Right kidney (tissue), 1 donor: ENCODE measurements around the gene RNF151.
A peak's percentile ranks its signal among the peaks of the same experiment; 100 is the strongest.
"Not testable (repeated sequence)": the region's sequence is repeated elsewhere in the genome, so short reads cannot be mapped to it uniquely, and the experiment has no call there.

Experiments used
- DNase-seq: peaks from one replicate; pipeline ENCODE4 v3.0.0-alpha.2; 2016

Gene RNF151

GRCh38 chr16:2008009-2008526, 41.4 kb downstream of the RNF151 start:
- no peak for DNase-seq

GRCh38 chr16:2008631-2009163, 42.0 kb downstream of the RNF151 start:
- DNase-seq = no peak

- DNase-seq = peak; percentile 43
Measured at GRCh38 chr16:2009164-2009711, 42.6 kb downstream of the RNF151 start.

GRCh38 chr16:2009791-2010510, 43.3 kb downstream of the RNF151 start, which contains the start of gene ZNF598:
TSS of gene ZNF598 (minus strand) at chr16:2009821.
- DNase-seq = peak; percentile 81

- not testable (repeated sequence) for DNase-seq
Measured at GRCh38 chr16:2011726-2012125, 45.1 kb downstream of the RNF151 start.

GRCh38 chr16:2013527-2013926, 46.9 kb downstream of the RNF151 start:
- no peak for DNase-seq

- no peak for DNase-seq
Measured at GRCh38 chr16:2015117-2015946, 48.7 kb downstream of the RNF151 start.

GRCh38 chr16:2015947-2016208, 49.2 kb downstream of the RNF151 start:
- DNase-seq = no peak

- peak; percentile 11 for DNase-seq
Measured at GRCh38 chr16:2016407-2016922, 49.8 kb downstream of the RNF151 start.
